Smooth muscle cell (in vitro differentiated cells): Measurements from ENCODE around the gene CORO2B. TPM values are rescaled to one million over a fixed set of nuclear protein-coding genes. Genes with fewer than 3 reads are reported as not detected.

Experiments used
- DNase-seq: peaks from one replicate; lab custom pipeline; 2025; ENCODE audit not compliant: unreplicated experiment; lab: John Stamatoyannopoulos, UW
- H2AFZ ChIP-seq: fragments of 200-600 bp; sonication (generic); 2 replicates; pipeline ENCODE4 v1.6.0; 2016; ENCODE audit warnings: antibody characterized with exemption, low read depth, mild to moderate bottlenecking
- H3F3A ChIP-seq: fragments of 200-600 bp; sonication (generic); 2 replicates; pipeline ENCODE4 v1.6.0; 2017; ENCODE audit warnings: antibody characterized with exemption, low read depth
- H3K27ac ChIP-seq: fragments of 200-600 bp; sonication (generic); 2 replicates; pipeline ENCODE4 v1.5.1; 2016; ENCODE audit warnings: low read depth, mild to moderate bottlenecking
- H3K27me3 ChIP-seq: fragments of 200-600 bp; sonication (generic); 2 replicates; pipeline ENCODE4 v1.6.1; 2016; ENCODE audit warnings: low read depth, mild to moderate bottlenecking
- H3K36me3 ChIP-seq: fragments of 200-600 bp; sonication (generic); 2 replicates; pipeline ENCODE4 v1.5.1; 2016; ENCODE audit warnings: low read depth
- H3K4me1 ChIP-seq: fragments of 200-600 bp; sonication (generic); 2 replicates; pipeline ENCODE4 v1.5.1; 2016; ENCODE audit warnings: low read depth
- H3K4me2 ChIP-seq: fragments of 200-600 bp; sonication (generic); 2 replicates; pipeline ENCODE4 v1.6.0; 2016; ENCODE audit warnings: mild to moderate bottlenecking
- H3K4me3 ChIP-seq: fragments of 200-600 bp; sonication (generic); 2 replicates; pipeline ENCODE4 v1.5.1; 2016; ENCODE audit warnings: mild to moderate bottlenecking
- H3K79me2 ChIP-seq: fragments of 200-600 bp; sonication (generic); 2 replicates; pipeline ENCODE4 v1.6.0; 2016; ENCODE audit warnings: low read depth, mild to moderate bottlenecking
- H3K9ac ChIP-seq: fragments of 200-600 bp; sonication (generic); 2 replicates; pipeline ENCODE4 v1.6.0; 2016; ENCODE audit warnings: low read depth
- H3K9me3 ChIP-seq: fragments of 200-600 bp; sonication (generic); replicated peaks from 2 replicates; pipeline ENCODE4 v1.5.1; 2016; ENCODE audit warnings: low read depth
- H4K20me1 ChIP-seq: fragments of 200-600 bp; sonication (generic); 2 replicates; pipeline ENCODE4 v1.6.0; 2016; ENCODE audit warnings: low read depth
- CTCF ChIP-seq: fragments of 200-600 bp; sonication (generic); IDR thresholded peaks from 2 replicates; pipeline ENCODE4 v1.5.1; 2017; ENCODE audit warnings: borderline replicate concordance, mild to moderate bottlenecking, antibody characterized with exemption; ENCODE audit not compliant: insufficient read depth, poor library complexity, severe bottlenecking
- WGBS: methylation state at CpG from one replicate; pipeline ENCODE4 v1.1.7; 2016; ENCODE audit warnings: low lambda C conversion rate; 5-methylcytosine and 5-hydroxymethylcytosine counted together
- polyA plus RNA-seq: library from polyadenylated mRNA; unstranded; fragments of >200 nt; fragmentation: Nextera tagmentation; extraction: Ambion mirVana; gene quantifications from 2 replicates; pipeline ENCODE4 v1.2.1, GENCODE V29; 2016
- total RNA-seq: library from RNA; depleted of rRNA; stranded (reverse); fragments of >200 nt; gene quantifications from 2 replicates; pipeline ENCODE4 v1.2.3, GENCODE V29; 2014

The CORO2B gene
- total and polyA plus RNA-seq, 2 experiments from 2014 or later = 0.47 to 0.49 TPM

DNA sequence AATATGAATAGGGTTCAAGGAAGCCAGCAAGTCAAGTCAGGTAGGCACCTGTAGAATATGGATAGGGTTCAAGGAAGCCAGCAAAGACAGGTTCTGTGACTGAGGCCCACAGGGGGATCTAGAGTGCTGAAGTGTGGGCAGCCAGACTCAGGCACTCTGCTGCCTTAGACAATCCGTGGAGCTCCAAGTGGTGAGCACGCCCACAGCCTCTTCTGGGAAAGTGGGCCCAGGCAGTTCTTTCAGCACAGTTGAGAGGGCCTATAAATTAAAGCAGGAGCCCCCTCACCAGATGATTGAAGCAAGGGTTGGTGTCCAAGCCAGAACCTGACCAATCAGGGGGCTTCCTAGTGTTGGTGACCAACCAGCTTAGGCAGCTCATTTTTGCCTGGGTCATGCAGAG, 190.9 kb downstream of the CORO2B start:
- no peaks in the 10 kb centered on the region for H3K9me3 ChIP-seq
- DNase-seq = no peak

DNA sequence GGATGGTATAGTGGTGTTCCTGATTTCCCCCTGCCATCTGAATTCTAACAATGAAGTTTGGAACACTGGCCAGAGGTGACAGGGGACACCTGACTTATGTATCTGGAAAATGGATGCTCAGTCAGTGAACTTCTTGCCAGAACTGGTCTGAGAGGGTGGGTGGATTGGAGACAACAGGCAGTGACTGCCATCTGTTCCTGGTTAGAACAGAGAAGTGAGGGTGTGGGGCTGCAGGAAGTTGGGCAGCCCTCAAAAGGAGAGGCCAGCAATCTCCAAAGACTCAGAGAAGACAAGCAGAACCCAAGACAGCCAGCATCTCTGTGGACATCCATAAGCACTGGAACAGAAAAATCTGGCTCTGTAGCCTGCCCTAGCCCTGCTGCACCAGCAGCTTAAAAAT, 191.4 kb downstream of the CORO2B start:
- no peaks in the 10 kb centered on the region for H3K79me2 ChIP-seq
- H3F3A ChIP-seq = no peaks in the 10 kb centered on the region
- no peaks in the 10 kb centered on the region for H4K20me1 ChIP-seq
- no peak for TF ChIP-seq CTCF
- H3K36me3 ChIP-seq = no peaks in the 10 kb centered on the region
- no peak overlapping the region for H2AFZ ChIP-seq
- H3K4me2 ChIP-seq = no peak overlapping the region
- H3K27me3 ChIP-seq = no peaks in the 10 kb centered on the region
- no peaks in the 10 kb centered on the region for H3K4me1 ChIP-seq
- no peak overlapping the region for H3K4me3 ChIP-seq
- no peaks in the 10 kb centered on the region for H3K9me3 ChIP-seq
- DNase-seq = no peak
- no peak overlapping the region for H3K9ac ChIP-seq
- no peak overlapping the region for H3K27ac ChIP-seq

More for the DNA sequence above, 190.9 kb downstream of the CORO2B start:
- Histone ChIP-seq H3K4me1 (no peaks in the 10 kb centered on the region), H3K9ac (no peak overlapping the region), H3K27ac (no peak overlapping the region), H3K79me2 (no peaks in the 10 kb centered on the region), H2AFZ (no peak overlapping the region), H3K4me2 (no peak overlapping the region), H3F3A (no peaks in the 10 kb centered on the region), H3K36me3 (no peaks in the 10 kb centered on the region), H3K4me3 (no peak overlapping the region), H4K20me1 (no peaks in the 10 kb centered on the region), H3K27me3 (no peaks in the 10 kb centered on the region)
- no peak for TF ChIP-seq CTCF
- WGBS = 88% methylated on average over 2 of the region's 2 CpGs

DNA sequence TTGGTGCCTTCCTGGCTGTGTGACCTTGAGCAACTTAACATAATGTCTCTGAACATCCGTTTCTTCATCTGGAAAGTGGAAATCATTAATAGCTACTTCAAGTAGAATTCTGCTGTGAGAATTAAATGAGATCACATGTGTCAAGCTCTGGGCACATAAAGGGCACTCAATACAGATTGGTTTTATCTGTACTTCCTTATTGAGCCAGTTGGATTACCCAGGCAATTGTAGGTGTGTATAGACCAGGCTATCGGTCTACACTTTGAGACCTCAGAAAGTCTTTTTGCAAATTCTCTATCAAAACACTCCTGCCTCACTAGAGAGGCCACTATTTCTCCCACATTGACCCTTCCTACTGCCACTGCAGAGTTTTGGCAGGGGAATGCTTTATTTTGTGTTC, 194.2 kb downstream of the CORO2B start:
- Histone ChIP-seq H3K4me3 (no peak overlapping the region), H3K9me3 (no peaks in the 10 kb centered on the region), H4K20me1 (no peaks in the 10 kb centered on the region), H2AFZ (no peak overlapping the region), H3K79me2 (no peaks in the 10 kb centered on the region), H3K27ac (no peak overlapping the region), H3K36me3 (no peaks in the 10 kb centered on the region), H3K9ac (no peak overlapping the region), H3K4me2 (no peak overlapping the region), H3K27me3 (no peaks in the 10 kb centered on the region), H3F3A (peaks cover 3% of the 10 kb centered on the region), H3K4me1 (no peaks in the 10 kb centered on the region)
- WGBS = 95% methylated on average over 2 of the region's 2 CpGs
- no peak for DNase-seq
- no peak for TF ChIP-seq CTCF

GRCh38 chr15:68774120-68774519, 195.3 kb downstream of the CORO2B start:
- Histone ChIP-seq H3K4me2 (no peak overlapping the region), H3K27ac (no peak overlapping the region), H3K36me3 (peaks cover 2% of the 10 kb centered on the region), H3K4me3 (no peak overlapping the region), H3F3A (peaks cover 3% of the 10 kb centered on the region), H3K79me2 (no peaks in the 10 kb centered on the region), H3K4me1 (no peaks in the 10 kb centered on the region), H2AFZ (no peak overlapping the region), H4K20me1 (no peaks in the 10 kb centered on the region), H3K9ac (no peak overlapping the region), H3K9me3 (no peaks in the 10 kb centered on the region), H3K27me3 (no peaks in the 10 kb centered on the region)
- DNase-seq = no peak
- WGBS = 94% methylated on average over 4 of the region's 4 CpGs
- TF ChIP-seq CTCF = no peak
